DND-41 (cell line): ENCODE results near the gene TRMT11.
"Not testable (repeated sequence)": the region's sequence is repeated elsewhere in the genome, so short reads cannot be mapped to it uniquely, and the experiment has no call there.

Experiments
- ATAC-seq: fragments of 200-7000 bp; cut with Tn5 transposase; 3 replicates; pipeline ENCODE4 v1.9.1; 2021; ENCODE audit warnings: low read depth; ENCODE audit not compliant: insufficient read depth
- DNase-seq: peaks from one replicate; pipeline ENCODE4 v3.0.0-alpha.2; 2020
- H2AFZ ChIP-seq: 2 replicates; pipeline ENCODE4 v1.6.0; 2012; ENCODE audit warnings: low read depth, low read length
- H3K27ac ChIP-seq: 2 replicates; pipeline ENCODE4 v1.5.1; 2012; ENCODE audit warnings: low read length, inconsistent platforms
- H3K27me3 ChIP-seq: fragments of 200-600 bp; sonication (generic); 2 replicates; pipeline ENCODE4 v1.6.0; 2012; ENCODE audit warnings: low read length, mild to moderate bottlenecking, inconsistent platforms; ENCODE audit not compliant: insufficient read depth, poor library complexity
- H3K36me3 ChIP-seq: 2 replicates; pipeline ENCODE4 v1.5.1; 2012; ENCODE audit warnings: low read length, inconsistent platforms; ENCODE audit not compliant: insufficient read depth
- H3K4me1 ChIP-seq: 2 replicates; pipeline ENCODE4 v1.5.1; 2012; ENCODE audit warnings: mild to moderate bottlenecking, low read length; ENCODE audit not compliant: insufficient read depth
- H3K4me2 ChIP-seq: 2 replicates; pipeline ENCODE4 v1.6.0; 2012; ENCODE audit warnings: mild to moderate bottlenecking, moderate library complexity, low read length, inconsistent platforms; ENCODE audit not compliant: insufficient read depth
- H3K4me3 ChIP-seq, 2 experiments: fragments of 200-600 bp in 1 of 2; shearing (Covaris generic) in 1 of 2; 2 replicates each; pipeline ENCODE4 v1.5.1; 2012 to 2016; ENCODE audit warnings: inconsistent platforms in 2 of 2, low read length in 2 of 2, mild to moderate bottlenecking in 2 of 2, low read depth in 1 of 2, moderate library complexity in 1 of 2
- H3K79me2 ChIP-seq: 2 replicates; pipeline ENCODE4 v1.6.0; 2012; ENCODE audit warnings: low read length, inconsistent platforms; ENCODE audit not compliant: insufficient read depth
- H3K9ac ChIP-seq: 2 replicates; pipeline ENCODE4 v1.6.0; 2012; ENCODE audit warnings: low read depth, mild to moderate bottlenecking, inconsistent platforms, low read length, moderate library complexity
- H3K9me3 ChIP-seq: 2 replicates; pipeline ENCODE4 v1.5.1; 2012; ENCODE audit warnings: low read length, moderate library complexity, mild to moderate bottlenecking, inconsistent platforms; ENCODE audit not compliant: insufficient read depth, severe bottlenecking
- H4K20me1 ChIP-seq: 2 replicates; pipeline ENCODE4 v1.6.0; 2012; ENCODE audit warnings: low read length; ENCODE audit not compliant: insufficient read depth
- EZH2 ChIP-seq: IDR thresholded peaks from 3 replicates; pipeline ENCODE4 v1.6.1; 2012; ENCODE audit warnings: borderline replicate concordance, low read depth, mild to moderate bottlenecking, moderate library complexity, low read length, inconsistent platforms; ENCODE audit not compliant: severe bottlenecking
- TF ChIP-seq, protein P1 (sequence below): IDR thresholded peaks from 2 replicates; pipeline ENCODE4 v1.5.1; 2012; ENCODE audit warnings: borderline replicate concordance, low read length, moderate library complexity, mild to moderate bottlenecking; ENCODE audit not compliant: poor library complexity, severe bottlenecking; ENCODE audit errors: extremely low read depth

The TRMT11 gene

DNA sequence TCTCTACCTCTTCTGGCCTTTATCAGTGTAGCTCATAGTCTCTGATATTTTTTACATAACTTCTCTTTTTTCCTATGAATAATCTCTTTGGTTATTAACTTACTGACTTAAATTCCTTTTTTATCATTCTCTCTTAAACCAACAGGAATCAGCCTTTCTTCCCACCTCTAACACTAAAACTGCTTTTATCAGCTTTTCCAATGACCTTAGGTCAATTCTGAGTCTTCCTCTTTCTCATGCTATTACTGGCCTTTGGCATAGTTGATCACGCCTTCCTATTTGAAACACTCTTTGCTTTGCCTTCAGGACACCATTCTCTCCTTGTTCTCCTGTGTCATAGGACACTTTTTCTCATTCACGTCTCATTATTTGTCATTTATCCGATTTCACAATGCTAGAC, 37.9 kb upstream of the TRMT11 start:
- Histone ChIP-seq H3K4me1 (no peaks in the 10 kb centered on the region), H4K20me1 (no peaks in the 10 kb centered on the region), H3K27ac (no peak overlapping the region), H3K79me2 (no peaks in the 10 kb centered on the region), H2AFZ (no peak overlapping the region), H3K27me3 (peaks cover 4% of the 10 kb centered on the region), H3K36me3 (no peaks in the 10 kb centered on the region), H3K9ac (no peak overlapping the region), H3K9me3 (peaks cover 8% of the 10 kb centered on the region), H3K4me3 (no peak overlapping the region), H3K4me2 (no peak overlapping the region)
- ATAC-seq (no peak), DNase-seq (no peak)
- TF ChIP-seq EZH2 = no peak
- TF ChIP-seq, protein P1, sequence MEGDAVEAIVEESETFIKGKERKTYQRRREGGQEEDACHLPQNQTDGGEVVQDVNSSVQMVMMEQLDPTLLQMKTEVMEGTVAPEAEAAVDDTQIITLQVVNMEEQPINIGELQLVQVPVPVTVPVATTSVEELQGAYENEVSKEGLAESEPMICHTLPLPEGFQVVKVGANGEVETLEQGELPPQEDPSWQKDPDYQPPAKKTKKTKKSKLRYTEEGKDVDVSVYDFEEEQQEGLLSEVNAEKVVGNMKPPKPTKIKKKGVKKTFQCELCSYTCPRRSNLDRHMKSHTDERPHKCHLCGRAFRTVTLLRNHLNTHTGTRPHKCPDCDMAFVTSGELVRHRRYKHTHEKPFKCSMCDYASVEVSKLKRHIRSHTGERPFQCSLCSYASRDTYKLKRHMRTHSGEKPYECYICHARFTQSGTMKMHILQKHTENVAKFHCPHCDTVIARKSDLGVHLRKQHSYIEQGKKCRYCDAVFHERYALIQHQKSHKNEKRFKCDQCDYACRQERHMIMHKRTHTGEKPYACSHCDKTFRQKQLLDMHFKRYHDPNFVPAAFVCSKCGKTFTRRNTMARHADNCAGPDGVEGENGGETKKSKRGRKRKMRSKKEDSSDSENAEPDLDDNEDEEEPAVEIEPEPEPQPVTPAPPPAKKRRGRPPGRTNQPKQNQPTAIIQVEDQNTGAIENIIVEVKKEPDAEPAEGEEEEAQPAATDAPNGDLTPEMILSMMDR = no peak

DNA sequence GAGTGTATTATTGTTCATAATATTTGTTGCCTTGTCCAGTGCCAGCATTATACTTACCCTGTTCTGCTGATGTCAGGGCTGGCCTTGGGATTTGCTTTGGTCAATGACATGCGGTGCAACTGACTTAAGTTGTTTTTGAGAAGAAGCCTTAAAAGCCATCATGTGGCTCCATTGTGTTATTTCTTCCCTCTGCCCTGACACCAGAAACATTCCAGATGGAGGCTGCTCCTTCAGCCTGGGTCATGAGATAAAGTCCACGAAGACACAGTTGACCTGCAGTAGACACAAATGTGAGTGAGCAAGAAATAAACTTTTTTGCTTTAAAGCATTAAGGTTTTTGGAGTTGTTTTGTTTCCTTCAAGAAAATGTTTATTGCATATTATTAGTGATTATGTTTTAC, 37.3 kb upstream of the TRMT11 start:
- no peak for ATAC-seq
- no peak overlapping the region for H3K4me3 ChIP-seq
- H3K9me3 ChIP-seq = peaks cover 8% of the 10 kb centered on the region
- no peak overlapping the region for H3K4me2 ChIP-seq
- H3K9ac ChIP-seq = no peak overlapping the region
- DNase-seq = no peak
- no peak for TF ChIP-seq EZH2
- TF ChIP-seq, protein P1 = no peak
- peaks cover 4% of the 10 kb centered on the region for H3K27me3 ChIP-seq
- H3K27ac ChIP-seq = no peak overlapping the region
- no peak overlapping the region for H2AFZ ChIP-seq
- H4K20me1 ChIP-seq = no peaks in the 10 kb centered on the region
- no peaks in the 10 kb centered on the region for H3K36me3 ChIP-seq
- H3K4me1 ChIP-seq = no peaks in the 10 kb centered on the region
- H3K79me2 ChIP-seq = no peaks in the 10 kb centered on the region

DNA sequence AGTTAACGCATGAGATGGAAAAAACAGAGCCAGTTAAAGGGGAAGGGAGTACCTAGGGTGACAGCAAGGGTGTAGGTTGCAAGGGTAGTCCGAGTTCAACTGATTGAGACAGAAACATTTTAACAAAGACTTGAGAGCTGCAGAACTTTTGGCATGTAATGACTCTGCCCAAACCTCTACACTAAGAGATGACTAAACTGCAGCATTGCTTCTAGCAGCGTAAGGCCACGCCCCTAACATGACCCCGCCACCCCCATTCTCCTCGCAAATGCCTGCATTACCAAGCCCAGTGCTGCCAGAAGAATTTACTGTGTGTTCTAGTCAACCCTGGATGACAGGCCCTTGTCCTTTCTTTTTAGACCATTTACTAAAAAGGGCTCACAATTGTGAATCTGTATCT, 36.0 kb upstream of the TRMT11 start:
- ATAC-seq (no peak), DNase-seq (no peak)
- H3K9ac ChIP-seq = no peak overlapping the region
- no peaks in the 10 kb centered on the region for H3K4me1 ChIP-seq
- no peaks in the 10 kb centered on the region for H3K36me3 ChIP-seq
- H3K27me3 ChIP-seq = peaks cover 4% of the 10 kb centered on the region
- no peaks in the 10 kb centered on the region for H4K20me1 ChIP-seq
- TF ChIP-seq EZH2 = no peak
- TF ChIP-seq, protein P1 = no peak
- no peak overlapping the region for H3K4me2 ChIP-seq
- no peak overlapping the region for H3K4me3 ChIP-seq
- H2AFZ ChIP-seq = no peak overlapping the region
- H3K9me3 ChIP-seq = peaks cover 8% of the 10 kb centered on the region
- no peak overlapping the region for H3K27ac ChIP-seq
- no peaks in the 10 kb centered on the region for H3K79me2 ChIP-seq

DNA sequence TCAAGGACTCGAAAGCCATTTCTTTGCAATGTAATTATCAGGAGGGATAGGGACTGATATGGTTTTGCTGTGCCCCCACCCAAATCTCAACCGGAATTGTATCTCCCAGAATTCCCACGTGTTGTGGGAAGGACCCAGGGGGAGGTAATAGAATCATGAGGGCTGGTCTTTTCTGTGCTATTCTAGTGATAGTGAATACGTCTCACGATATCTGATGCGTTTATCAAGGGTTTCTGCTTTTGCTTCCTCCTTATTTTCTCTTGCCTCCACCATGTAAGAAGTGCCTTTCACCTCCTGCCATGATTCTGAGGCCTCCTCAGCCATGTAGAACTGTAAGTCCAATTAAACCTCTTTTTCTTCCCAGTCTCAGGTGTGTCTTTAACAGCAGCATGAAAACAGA, 35.6 kb upstream of the TRMT11 start:
- not testable (repeated sequence) for H3K27ac ChIP-seq, H2AFZ ChIP-seq, ATAC-seq, H3K4me2 ChIP-seq, H3K9me3 ChIP-seq, H3K9ac ChIP-seq, H3K4me3 ChIP-seq, H3K79me2 ChIP-seq, H3K27me3 ChIP-seq, DNase-seq, H3K4me1 ChIP-seq, H3K36me3 ChIP-seq, H4K20me1 ChIP-seq
